Mesendoderm (in vitro differentiated cells): Measurements from ENCODE around the gene C1QL2.

Experiments used
- DNase-seq: peaks from one replicate; pipeline ENCODE4 v3.0.0; 2013
- H2AK5ac ChIP-seq: 2 replicates; pipeline ENCODE4 v1.6.1; 2013; ENCODE audit warnings: low read length, inconsistent platforms
- H2BK120ac ChIP-seq: 2 replicates; pipeline ENCODE4 v1.6.1; 2013; ENCODE audit warnings: low read depth, mild to moderate bottlenecking, low read length, moderate library complexity, mixed read lengths
- H2BK15ac ChIP-seq: replicated peaks from 2 replicates; pipeline ENCODE4 v1.6.1; 2013; ENCODE audit warnings: low read depth, mild to moderate bottlenecking, moderate library complexity
- H2BK5ac ChIP-seq: 2 replicates; pipeline ENCODE4 v1.6.1; 2013; ENCODE audit warnings: low read length, inconsistent platforms
- H3K18ac ChIP-seq: 2 replicates; pipeline ENCODE4 v1.6.1; 2013; ENCODE audit warnings: mild to moderate bottlenecking, low read length, mixed read lengths
- H3K23ac ChIP-seq: one replicate; pipeline ENCODE4 v1.6.1; 2013; ENCODE audit warnings: low read length
- H3K27ac ChIP-seq: 2 replicates; pipeline ENCODE4 v1.5.1; 2013; ENCODE audit warnings: low read depth, mild to moderate bottlenecking, inconsistent platforms, low read length, moderate library complexity
- H3K27me3 ChIP-seq: 2 replicates; pipeline ENCODE4 v1.6.1; 2013; ENCODE audit warnings: low read length, control low read depth, mild to moderate bottlenecking, inconsistent platforms; ENCODE audit not compliant: insufficient read depth, poor library complexity
- H3K36me3 ChIP-seq: 2 replicates; pipeline ENCODE4 v1.6.1; 2013; ENCODE audit warnings: low read length, inconsistent platforms; ENCODE audit not compliant: control insufficient read depth, insufficient read depth
- H3K4ac ChIP-seq: one replicate; pipeline ENCODE4 v1.6.1; 2013; ENCODE audit warnings: low read depth, mild to moderate bottlenecking, low read length, moderate library complexity
- H3K4me1 ChIP-seq: 2 replicates; pipeline ENCODE4 v1.6.1; 2013; ENCODE audit warnings: low read depth, low read length, inconsistent platforms; ENCODE audit not compliant: control insufficient read depth
- H3K4me2 ChIP-seq: 2 replicates; pipeline ENCODE4 v1.6.1; 2013; ENCODE audit warnings: low read length
- H3K4me3 ChIP-seq: 2 replicates; pipeline ENCODE4 v1.5.1; 2013; ENCODE audit warnings: mild to moderate bottlenecking, low read length
- H3K56ac ChIP-seq: one replicate; pipeline ENCODE4 v1.6.1; 2013; ENCODE audit warnings: low read length
- H3K79me1 ChIP-seq: 2 replicates; pipeline ENCODE4 v1.6.1; 2013; ENCODE audit warnings: low read length, inconsistent platforms
- H3K79me2 ChIP-seq: 2 replicates; pipeline ENCODE4 v1.6.1; 2013; ENCODE audit warnings: mild to moderate bottlenecking, low read length; ENCODE audit not compliant: control insufficient read depth, insufficient read depth
- H3K9ac ChIP-seq: 2 replicates; pipeline ENCODE4 v1.6.1; 2013; ENCODE audit warnings: low read length, inconsistent platforms
- H4K5ac ChIP-seq: one replicate; pipeline ENCODE4 v1.6.1; 2013; ENCODE audit warnings: low read length
- H4K8ac ChIP-seq: one replicate; pipeline ENCODE4 v1.6.1; 2013; ENCODE audit warnings: low read depth, mild to moderate bottlenecking, control low read depth, low read length, moderate library complexity
- WGBS: extraction: QIAGEN DNeasy Blood & Tissue Kit; methylation state at CpG from one replicate; pipeline ENCODE4 v1.1.7; 2013; ENCODE audit warnings: low lambda C conversion rate, missing lambda C conversion rate; ENCODE audit not compliant: insufficient coverage; ENCODE audit errors: extremely low coverage; 5-methylcytosine and 5-hydroxymethylcytosine counted together

Gene C1QL2

DNA sequence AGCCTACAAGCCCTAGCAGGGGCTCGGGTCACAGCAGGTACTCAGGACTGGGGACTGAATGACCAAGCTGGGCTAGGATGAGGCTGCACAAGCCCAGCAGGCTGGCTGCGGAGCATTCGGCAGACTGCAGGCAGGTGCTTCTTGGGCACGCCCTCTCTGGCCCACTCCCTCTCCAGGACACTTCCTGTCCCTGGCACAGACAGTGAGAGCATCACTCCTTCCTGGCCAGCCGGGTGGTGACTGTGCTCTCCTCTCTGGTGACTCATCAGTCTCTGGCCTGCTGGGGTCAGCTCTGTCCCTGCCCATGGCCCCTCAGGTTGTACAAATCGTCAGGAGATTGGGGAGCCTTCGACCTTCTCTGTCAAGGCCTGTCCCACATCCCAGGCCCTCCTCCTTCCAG lies 22.5 kb downstream of the C1QL2 start:
- Histone ChIP-seq H3K4ac (no peak overlapping the region), H3K4me2 (no peak overlapping the region), H2BK120ac (no peak overlapping the region), H2BK5ac (no peak overlapping the region), H2AK5ac (no peak overlapping the region), H3K9ac (no peak overlapping the region), H3K18ac (no peak overlapping the region), H4K5ac (no peak overlapping the region), H3K27me3 (no peaks in the 10 kb centered on the region), H3K36me3 (no peaks in the 10 kb centered on the region), H3K79me2 (no peaks in the 10 kb centered on the region), H3K27ac (no peak overlapping the region), H4K8ac (no peak overlapping the region), H3K23ac (no peak overlapping the region), H3K79me1 (no peaks in the 10 kb centered on the region), H3K4me1 (no peaks in the 10 kb centered on the region), H3K56ac (no peak overlapping the region), H2BK15ac (no peak overlapping the region), H3K4me3 (no peak overlapping the region)
- peak; percentile 55 for DNase-seq
- no CpG with 5 or more reads among the region's 7 CpGs for WGBS

DNA sequence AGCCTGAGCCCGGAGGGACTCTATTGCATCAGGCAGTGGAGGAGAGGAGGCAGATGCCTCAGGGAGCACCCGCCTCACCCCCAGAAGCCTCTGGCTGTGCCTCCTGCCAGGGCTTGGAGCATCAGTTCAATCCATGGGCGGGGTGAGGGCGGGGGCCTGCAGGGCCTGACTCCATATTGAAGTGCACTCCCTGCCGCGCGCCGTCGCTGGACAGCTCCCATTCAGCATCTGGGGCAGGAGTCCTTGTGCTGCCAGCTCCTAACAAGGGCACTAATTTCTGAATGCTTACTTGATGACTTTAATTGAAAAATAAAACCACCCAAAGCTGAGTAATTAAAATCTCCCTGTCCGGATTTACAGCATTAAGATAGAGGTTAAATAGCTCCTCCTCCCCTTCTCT lies 23.8 kb downstream of the C1QL2 start:
- Histone ChIP-seq H2AK5ac (no peak overlapping the region), H2BK5ac (no peak overlapping the region), H3K27me3 (no peaks in the 10 kb centered on the region), H3K23ac (no peak overlapping the region), H3K4ac (no peak overlapping the region), H3K4me3 (no peak overlapping the region), H3K79me2 (no peaks in the 10 kb centered on the region), H3K36me3 (no peaks in the 10 kb centered on the region), H4K5ac (no peak overlapping the region), H3K4me2 (no peak overlapping the region), H2BK15ac (no peak overlapping the region), H3K56ac (no peak overlapping the region), H3K18ac (no peak overlapping the region), H4K8ac (no peak overlapping the region), H3K27ac (no peak overlapping the region), H2BK120ac (no peak overlapping the region), H3K9ac (no peak overlapping the region), H3K4me1 (no peaks in the 10 kb centered on the region), H3K79me1 (no peaks in the 10 kb centered on the region)
- WGBS, result no CpG with 5 or more reads among the region's 10 CpGs
- no peak for DNase-seq

DNA sequence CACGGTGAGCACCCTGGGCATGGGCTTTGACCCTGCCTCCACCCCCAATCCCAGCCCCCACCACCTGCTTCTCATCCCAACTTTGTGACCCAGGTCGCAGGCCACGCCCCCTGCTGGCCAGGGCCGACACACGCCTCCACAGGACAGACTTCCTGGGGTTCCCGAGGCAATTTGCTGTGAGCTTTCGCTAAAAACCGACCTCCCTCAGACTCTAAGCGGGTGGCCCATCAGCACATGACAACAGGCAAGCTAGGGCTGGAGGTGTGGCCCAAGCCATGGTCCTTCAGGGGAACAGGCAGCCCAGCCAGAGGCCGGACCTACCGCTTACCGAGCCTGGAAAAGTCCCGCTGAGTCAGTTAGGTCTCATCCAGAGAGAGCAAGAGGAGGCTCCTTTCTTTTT lies 31.9 kb downstream of the C1QL2 start:
- Histone ChIP-seq H3K56ac (no peak overlapping the region), H2BK5ac (no peak overlapping the region), H2AK5ac (no peak overlapping the region), H3K9ac (no peak overlapping the region), H3K23ac (no peak overlapping the region), H3K4me2 (no peak overlapping the region), H3K79me2 (no peaks in the 10 kb centered on the region), H4K5ac (no peak overlapping the region), H3K18ac (no peak overlapping the region), H3K36me3 (no peaks in the 10 kb centered on the region), H2BK120ac (no peak overlapping the region), H2BK15ac (no peak overlapping the region), H3K79me1 (no peaks in the 10 kb centered on the region), H3K4ac (no peak overlapping the region), H3K27me3 (no peaks in the 10 kb centered on the region), H3K27ac (no peak overlapping the region), H3K4me1 (no peaks in the 10 kb centered on the region), H3K4me3 (no peak overlapping the region), H4K8ac (no peak overlapping the region)
- no CpG with 5 or more reads among the region's 13 CpGs for WGBS
- DNase-seq, result peak; percentile 92

DNA sequence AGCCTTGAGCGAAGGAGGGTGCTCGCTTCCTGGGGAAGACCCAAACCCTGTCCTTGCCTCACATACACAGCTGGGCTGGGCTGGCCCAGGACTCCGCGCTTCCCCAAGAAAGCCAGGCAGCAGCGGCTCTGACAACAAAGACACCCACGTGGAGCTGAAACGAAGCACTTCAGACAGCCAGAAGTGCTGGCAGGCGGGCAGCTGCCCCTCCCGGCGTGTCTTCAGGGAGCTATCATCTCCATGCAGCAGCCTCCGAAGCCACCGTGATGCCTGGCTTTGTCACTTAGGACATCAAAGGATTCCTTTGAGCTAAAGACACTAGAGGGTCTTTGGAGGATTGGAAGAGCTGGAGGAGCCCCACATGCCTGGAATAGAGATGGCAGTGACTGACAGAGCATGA lies 35.2 kb downstream of the C1QL2 start:
- no peak overlapping the region for H3K56ac ChIP-seq
- H3K4me1 ChIP-seq, result no peaks in the 10 kb centered on the region
- no peak overlapping the region for H2AK5ac ChIP-seq
- H3K27me3 ChIP-seq, result no peaks in the 10 kb centered on the region
- H3K36me3 ChIP-seq, result no peaks in the 10 kb centered on the region
- H3K9ac ChIP-seq, result no peak overlapping the region
- H2BK15ac ChIP-seq, result no peak overlapping the region
- no peaks in the 10 kb centered on the region for H3K79me1 ChIP-seq
- no peak overlapping the region for H3K27ac ChIP-seq
- no peak overlapping the region for H3K4ac ChIP-seq
- no peak overlapping the region for H2BK5ac ChIP-seq
- H3K18ac ChIP-seq, result no peak overlapping the region
- H3K79me2 ChIP-seq, result no peaks in the 10 kb centered on the region
- no peak overlapping the region for H3K4me3 ChIP-seq
- no peak overlapping the region for H2BK120ac ChIP-seq
- no CpG with 5 or more reads among the region's 12 CpGs for WGBS
- no peak overlapping the region for H4K5ac ChIP-seq
- no peak for DNase-seq
- H3K23ac ChIP-seq, result no peak overlapping the region
- H3K4me2 ChIP-seq, result no peak overlapping the region
- no peak overlapping the region for H4K8ac ChIP-seq

DNA sequence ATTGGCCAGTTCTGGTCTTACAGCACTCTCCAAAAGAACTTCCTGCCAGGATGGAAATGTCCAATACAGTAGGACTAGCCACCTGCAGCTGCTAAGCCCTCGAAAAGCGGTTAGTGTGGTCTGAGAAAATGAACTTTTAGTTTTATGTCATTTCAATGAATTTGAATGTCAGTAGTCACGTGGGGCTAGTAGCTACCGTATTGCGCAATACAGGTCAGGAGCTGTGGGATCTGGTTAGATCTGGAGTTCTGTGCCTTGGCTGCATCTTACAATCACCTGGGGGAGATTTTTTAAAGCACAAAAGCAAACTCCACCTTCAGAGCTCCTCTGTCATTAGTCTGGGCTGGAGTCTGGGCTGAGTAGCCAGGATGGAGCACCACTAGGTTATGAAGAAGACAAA lies 35.9 kb downstream of the C1QL2 start:
- Histone ChIP-seq H3K23ac (no peak overlapping the region), H3K36me3 (no peaks in the 10 kb centered on the region), H3K56ac (no peak overlapping the region), H2BK5ac (no peak overlapping the region), H3K79me1 (no peaks in the 10 kb centered on the region), H3K4me2 (no peak overlapping the region), H2BK15ac (no peak overlapping the region), H3K9ac (no peak overlapping the region), H4K8ac (no peak overlapping the region), H3K4me3 (no peak overlapping the region), H3K27me3 (no peaks in the 10 kb centered on the region), H3K27ac (no peak overlapping the region), H3K4me1 (no peaks in the 10 kb centered on the region), H3K4ac (no peak overlapping the region), H2BK120ac (no peak overlapping the region), H3K79me2 (no peaks in the 10 kb centered on the region), H3K18ac (no peak overlapping the region), H2AK5ac (no peak overlapping the region), H4K5ac (no peak overlapping the region)
- DNase-seq, result no peak
- no CpG with 5 or more reads among the region's 5 CpGs for WGBS

DNA sequence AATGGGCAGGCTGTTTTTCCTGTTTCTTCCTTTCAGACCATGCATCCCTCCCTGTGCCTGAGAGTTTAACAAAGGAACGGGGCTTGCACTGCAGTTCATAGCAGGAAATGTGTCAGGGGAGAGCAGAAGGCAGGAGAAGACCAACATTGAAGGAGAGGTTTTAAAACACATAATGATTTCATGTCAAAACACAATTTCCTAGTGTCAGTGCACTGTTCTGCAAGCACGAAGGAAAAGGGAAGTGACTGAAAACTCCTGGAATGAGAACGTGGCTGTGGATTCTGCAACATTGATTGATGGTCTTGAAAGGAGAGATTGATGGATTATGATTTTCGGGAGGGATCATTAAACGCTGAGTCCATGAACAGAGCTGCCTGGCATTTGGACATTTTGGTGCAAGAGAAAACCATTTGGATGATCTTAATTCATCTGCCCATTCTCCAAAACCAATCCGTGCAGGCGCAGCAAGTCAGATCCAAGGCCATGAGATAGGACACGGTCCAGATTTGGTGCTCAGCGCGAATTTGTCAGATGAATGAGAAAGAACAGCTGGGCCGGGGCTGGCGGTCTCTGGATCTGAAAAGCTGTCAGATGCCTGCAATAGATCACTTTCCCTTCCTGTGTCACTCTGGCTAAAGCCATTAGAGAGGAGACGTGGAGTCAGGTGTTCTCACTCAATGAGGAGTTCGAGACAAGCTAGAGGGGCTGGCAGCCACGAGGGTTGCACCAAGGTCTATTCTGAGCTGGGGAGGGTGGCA lies 38.4 kb downstream of the C1QL2 start:
- no peak overlapping the region for H2BK120ac ChIP-seq
- no peak overlapping the region for H3K4ac ChIP-seq
- H3K18ac ChIP-seq, result no peak overlapping the region
- no peak overlapping the region for H4K8ac ChIP-seq
- H3K27me3 ChIP-seq, result no peaks in the 10 kb centered on the region
- no peak overlapping the region for H3K4me2 ChIP-seq
- no peaks in the 10 kb centered on the region for H3K36me3 ChIP-seq
- H3K4me1 ChIP-seq, result no peaks in the 10 kb centered on the region
- no peaks in the 10 kb centered on the region for H3K79me1 ChIP-seq
- no peak overlapping the region for H3K9ac ChIP-seq
- H2BK15ac ChIP-seq, result no peak overlapping the region
- no peak for DNase-seq
- H3K79me2 ChIP-seq, result no peaks in the 10 kb centered on the region
- no peak overlapping the region for H2AK5ac ChIP-seq
- H4K5ac ChIP-seq, result no peak overlapping the region
- no peak overlapping the region for H3K56ac ChIP-seq
- no CpG with 5 or more reads among the region's 15 CpGs for WGBS
- no peak overlapping the region for H3K4me3 ChIP-seq
- no peak overlapping the region for H2BK5ac ChIP-seq
- no peak overlapping the region for H3K23ac ChIP-seq
- H3K27ac ChIP-seq, result no peak overlapping the region
